Measurements from ENCODE around the gene PRAME. TPM values are rescaled to one million over a fixed set of nuclear protein-coding genes. Genes with fewer than 3 reads are reported as not detected.
A peak's percentile ranks its signal among the peaks of the same experiment; 100 is the strongest.

Gene PRAME
- total RNA-seq, 1 donor from 2014 or later, result not detected

- no peak for TF ChIP-seq POLR2A (IDR thresholded peaks at IDR 0.05)
- no peak for TF ChIP-seq POLR2AphosphoS5 (IDR thresholded peaks at IDR 0.05; ENCODE audit: insufficient read depth in 1 of 2, low read depth in 1 of 2)
- no peak for TF ChIP-seq CTCF (IDR thresholded peaks at IDR 0.05)
- no peaks in the 10 kb centered on the region for H3K4me1 ChIP-seq
- intact Hi-C loops (cut with DNase I), result no loop called here
- H3K27ac ChIP-seq, result no peak overlapping the region
- no peaks in the 10 kb centered on the region for H3K27me3 ChIP-seq
- H3K36me3 ChIP-seq, result no peaks in the 10 kb centered on the region
- H3K9me3 ChIP-seq, result no peaks in the 10 kb centered on the region
- no peak for DNase-seq (ENCODE audit: extremely low spot score in 2 of 2)
- no peak overlapping the region for H3K4me3 ChIP-seq
Measured at GRCh38 chr22:22600531-22601261, 41.6 kb upstream of the PRAME start.

- no peaks in the 10 kb centered on the region for H3K27me3 ChIP-seq
- H3K27ac ChIP-seq, result no peak overlapping the region
- TF ChIP-seq POLR2A (IDR thresholded peaks at IDR 0.05) (no peak), POLR2AphosphoS5 (IDR thresholded peaks at IDR 0.05; ENCODE audit: insufficient read depth in 1 of 2, low read depth in 1 of 2) (no peak), CTCF (IDR thresholded peaks at IDR 0.05) (no peak)
- intact Hi-C loops (cut with DNase I), result no loop called here
- H3K9me3 ChIP-seq, result no peaks in the 10 kb centered on the region
- H3K36me3 ChIP-seq, result no peaks in the 10 kb centered on the region
- no peak overlapping the region for H3K4me3 ChIP-seq
- peak in 1 of 2 donors; percentile 43 for DNase-seq (ENCODE audit: extremely low spot score in 2 of 2)
- no peaks in the 10 kb centered on the region for H3K4me1 ChIP-seq
Measured at GRCh38 chr22:22599248-22599647, 40.2 kb upstream of the PRAME start.

DNA sequence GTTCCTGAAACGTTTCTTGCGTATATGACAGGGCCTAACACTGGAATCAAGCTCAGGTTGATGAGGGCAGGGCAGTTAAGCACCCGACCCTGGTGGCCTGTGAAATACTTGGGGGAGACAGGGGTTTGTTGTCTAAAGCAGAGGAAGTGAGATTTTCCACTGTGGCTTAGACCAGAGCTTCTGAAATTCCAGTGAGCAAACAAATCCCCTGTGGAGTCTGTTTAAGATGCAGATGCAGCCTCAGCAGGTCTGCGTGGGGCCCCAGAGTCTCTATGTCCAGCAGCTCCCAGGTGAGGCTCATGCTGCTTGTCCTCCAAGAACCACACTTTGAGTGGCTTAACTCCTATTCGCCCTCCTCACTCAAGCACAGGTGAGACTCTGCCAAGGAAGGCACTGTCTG, 39.1 kb upstream of the PRAME start:
- Histone ChIP-seq H3K36me3 (no peaks in the 10 kb centered on the region), H3K4me3 (no peak overlapping the region), H3K27ac (no peak overlapping the region), H3K27me3 (no peaks in the 10 kb centered on the region), H3K9me3 (no peaks in the 10 kb centered on the region), H3K4me1 (no peaks in the 10 kb centered on the region)
- no peak for TF ChIP-seq POLR2AphosphoS5 (IDR thresholded peaks at IDR 0.05; ENCODE audit: insufficient read depth in 1 of 2, low read depth in 1 of 2)
- TF ChIP-seq POLR2A (IDR thresholded peaks at IDR 0.05), result no peak
- no peak for TF ChIP-seq CTCF (IDR thresholded peaks at IDR 0.05)
- intact Hi-C loops (cut with DNase I), result no loop called here
- DNase-seq (ENCODE audit: extremely low spot score in 2 of 2), result peak in 1 of 2 donors; percentile 67

- Histone ChIP-seq H3K9me3 (no peaks in the 10 kb centered on the region), H3K4me1 (no peaks in the 10 kb centered on the region), H3K27me3 (no peaks in the 10 kb centered on the region), H3K27ac (no peak overlapping the region), H3K4me3 (no peak overlapping the region), H3K36me3 (no peaks in the 10 kb centered on the region)
- DNase-seq (ENCODE audit: extremely low spot score in 2 of 2), result peak in 1 of 2 donors; percentile 55
- TF ChIP-seq CTCF (IDR thresholded peaks at IDR 0.05), result no peak
- no peak for TF ChIP-seq POLR2A (IDR thresholded peaks at IDR 0.05)
- no peak for TF ChIP-seq POLR2AphosphoS5 (IDR thresholded peaks at IDR 0.05; ENCODE audit: insufficient read depth in 1 of 2, low read depth in 1 of 2)
- intact Hi-C loops (cut with DNase I), result no loop called here
Measured at GRCh38 chr22:22595001-22595835, 36.2 kb upstream of the PRAME start.
